Endothelial cell of umbilical vein (primary cell): ENCODE measurements around the gene SEC22A. TPM values are rescaled to one million over a fixed set of nuclear protein-coding genes. Genes with fewer than 3 reads are reported as not detected.

Experiments
- BruUV-seq: library from RNA; stranded (reverse); fragments of 400-500 nt; replicated peaks from 2 replicates; lab custom pipeline; 2021; lab: Mats Ljungman, UMichigan
- CTCF ChIA-PET: fragments of 300-600, 350-600 bp; sonication (Branson Sonifier 250); formaldehyde crosslinking; loops from one replicate; lab custom pipeline; 2021; ENCODE audit warnings: antibody characterized with exemption, inconsistent platforms; lab: Charles Lee
- POLR2A ChIA-PET: fragments of 300-600, 350-600 bp; sonication (Branson Sonifier 250); formaldehyde crosslinking; loops from one replicate; lab custom pipeline; 2021; ENCODE audit warnings: antibody characterized with exemption, inconsistent platforms; lab: Charles Lee
- DNase-seq: peaks from one replicate; pipeline ENCODE4 v3.0.0-alpha.2; 2011; ENCODE audit warnings: low read depth, low spot score
- FAIRE-seq: peaks from 2 replicates; lab custom pipeline; 2011; peaks lifted over from hg19 to GRCh38; lab: Jason Lieb, UNC
- H2AFZ ChIP-seq: 2 replicates; pipeline ENCODE4 v1.6.0; 2012; ENCODE audit warnings: low read depth, low read length, control low read depth, inconsistent platforms
- H3K27ac ChIP-seq: 2 replicates; pipeline ENCODE4 v1.5.1; 2011; ENCODE audit warnings: low read depth, mild to moderate bottlenecking, control low read depth, low read length, moderate library complexity; ENCODE audit not compliant: insufficient read depth
- H3K27me3 ChIP-seq, 2 experiments: 2 replicates each; pipeline versions ENCODE4 v1.6.0 to v1.6.1; 2011; ENCODE audit warnings: low read length in 2 of 2, mixed read lengths in 1 of 2; ENCODE audit not compliant: control insufficient read depth in 2 of 2, insufficient read depth in 2 of 2
- H3K36me3 ChIP-seq, 2 experiments: 2 replicates in 1 of 2; 3 replicates in 1 of 2; pipeline ENCODE4 v1.5.1; 2011; ENCODE audit warnings: low read length in 2 of 2, mild to moderate bottlenecking in 1 of 2, moderate library complexity in 1 of 2; ENCODE audit not compliant: control insufficient read depth in 2 of 2, insufficient read depth in 2 of 2; ENCODE audit errors: extremely low read depth in 1 of 2
- H3K4me1 ChIP-seq: 3 replicates; pipeline ENCODE4 v1.5.1; 2011; ENCODE audit warnings: mild to moderate bottlenecking, low read length; ENCODE audit not compliant: control insufficient read depth, insufficient read depth; ENCODE audit errors: extremely low read depth
- H3K4me2 ChIP-seq: 2 replicates; pipeline ENCODE4 v1.6.1; 2011; ENCODE audit warnings: low read length, control low read depth, mixed read lengths; ENCODE audit not compliant: insufficient read depth
- H3K4me3 ChIP-seq, 3 experiments: fragments of 200-600 bp in 1 of 3; sonication (generic), shearing (Covaris generic) in 1 of 3; replicated peaks in 1 of 3; 2 replicates each; pipeline ENCODE4 v1.5.1; 2011 to 2016; ENCODE audit warnings: control low read depth in 3 of 3, low read length in 3 of 3, mild to moderate bottlenecking in 2 of 3, inconsistent platforms in 1 of 3, low read depth in 1 of 3, moderate library complexity in 1 of 3; ENCODE audit not compliant: insufficient read depth in 1 of 3
- H3K79me2 ChIP-seq: 2 replicates; pipeline ENCODE4 v1.6.0; 2012; ENCODE audit warnings: low read length, inconsistent platforms; ENCODE audit not compliant: control insufficient read depth, insufficient read depth
- H3K9ac ChIP-seq: replicated peaks from 2 replicates; pipeline ENCODE3; 2011; ENCODE audit warnings: low read length, control low read depth; ENCODE audit not compliant: insufficient read depth; ENCODE audit errors: extremely low read depth
- H3K9me1 ChIP-seq: replicated peaks from 3 replicates; pipeline ENCODE4 v1.6.0; 2011; ENCODE audit warnings: mild to moderate bottlenecking, low read length; ENCODE audit not compliant: control insufficient read depth, insufficient read depth; ENCODE audit errors: extremely low read depth
- H3K9me3 ChIP-seq: replicated peaks from 2 replicates; pipeline ENCODE4 v1.5.1; 2012; ENCODE audit warnings: low read length, inconsistent platforms; ENCODE audit not compliant: control insufficient read depth, insufficient read depth
- H4K20me1 ChIP-seq: replicated peaks from 2 replicates; pipeline ENCODE3; 2011; ENCODE audit warnings: mild to moderate bottlenecking, low read length; ENCODE audit not compliant: control insufficient read depth, insufficient read depth; ENCODE audit errors: extremely low read depth
- EZH2 ChIP-seq: IDR thresholded peaks from 2 replicates; pipeline ENCODE4 v1.6.1; 2012; ENCODE audit warnings: borderline replicate concordance, low read depth, mild to moderate bottlenecking, moderate library complexity, low read length, inconsistent platforms; ENCODE audit not compliant: severe bottlenecking
- FOS ChIP-seq: IDR thresholded peaks from 2 replicates; pipeline ENCODE4 v1.6.1; 2011; ENCODE audit warnings: mild to moderate bottlenecking, low read length, moderate library complexity, borderline replicate concordance; ENCODE audit not compliant: insufficient read depth
- GATA2 ChIP-seq: IDR thresholded peaks from 2 replicates; pipeline ENCODE4 v1.7.0; 2011; ENCODE audit warnings: low read depth, mild to moderate bottlenecking, moderate library complexity, mixed read lengths, low read length; ENCODE audit not compliant: insufficient read length, insufficient read depth
- JUN ChIP-seq: IDR thresholded peaks from 2 replicates; pipeline ENCODE4 v1.6.1; 2011; ENCODE audit warnings: borderline replicate concordance, low read depth; ENCODE audit not compliant: insufficient read length, insufficient read depth
- MYC ChIP-seq: IDR thresholded peaks from one replicate; pipeline ENCODE4 v1.6.1; 2011; ENCODE audit warnings: mild to moderate bottlenecking, low read depth, low read length
- POLR2A ChIP-seq: IDR thresholded peaks from 2 replicates; pipeline ENCODE4 v1.6.1; 2012; ENCODE audit warnings: low read depth, mild to moderate bottlenecking, control low read depth, low read length
- POLR2AphosphoS5 ChIP-seq: IDR thresholded peaks from 2 replicates; pipeline ENCODE4 v1.6.1; 2012; ENCODE audit warnings: low read depth, mild to moderate bottlenecking, control low read depth, low read length, moderate library complexity; ENCODE audit not compliant: insufficient read depth
- dilution Hi-C: fragments of 300-500 bp; cut with MboI; formaldehyde crosslinking; loops from one replicate; pipeline ENCODE4 v1.15.0; 2019; ENCODE audit warnings: low sequenced_read_pairs; ENCODE audit not compliant: extremely low pct_ligation_motif_present
- intact Hi-C: fragments of 100-400 bp; cut with micrococcal nuclease; formaldehyde crosslinking; loops from one replicate; pipeline ENCODE4 v1.10.0; 2022
- polyA plus RNA-seq, 4 experiments: library from polyadenylated mRNA; depleted of rRNA in 3 of 4; stranded (reverse) in 3 of 4; unstranded in 1 of 4; fragments of >200 nt; gene quantifications; 2 replicates each; pipeline versions ENCODE4 v1.2.1 to v1.2.3, GENCODE V29; 2011 to 2012; ENCODE audit warnings: missing spikeins in 1 of 4
- total RNA-seq: library from RNA; stranded (reverse); gene quantifications from 2 replicates; pipeline ENCODE4 v1.2.3, GENCODE V29; 2021
- TF ChIP-seq, protein P1 (sequence below): IDR thresholded peaks from 2 replicates; pipeline ENCODE4 v1.6.1; 2011; ENCODE audit not compliant: insufficient read depth, insufficient read length
- TF ChIP-seq, protein P2 (sequence below), 2 donors: IDR thresholded peaks; 1 replicate in 1 of 2; 2 replicates in 1 of 2; pipeline ENCODE4 v1.5.1; 2011; ENCODE audit warnings: low read length in 2 of 2, mild to moderate bottlenecking in 2 of 2, moderate library complexity in 2 of 2, control low read depth in 1 of 2, inconsistent platforms in 1 of 2, low read depth in 1 of 2; ENCODE audit not compliant: insufficient read depth in 1 of 2; ENCODE audit errors: extremely low read depth in 1 of 2

Gene SEC22A
- total and polyA plus RNA-seq, 2 donors (not counting 3 experiments of a cell fraction or from before 2014, with no cell fraction given): 20.1 to 26.8 TPM

DNA sequence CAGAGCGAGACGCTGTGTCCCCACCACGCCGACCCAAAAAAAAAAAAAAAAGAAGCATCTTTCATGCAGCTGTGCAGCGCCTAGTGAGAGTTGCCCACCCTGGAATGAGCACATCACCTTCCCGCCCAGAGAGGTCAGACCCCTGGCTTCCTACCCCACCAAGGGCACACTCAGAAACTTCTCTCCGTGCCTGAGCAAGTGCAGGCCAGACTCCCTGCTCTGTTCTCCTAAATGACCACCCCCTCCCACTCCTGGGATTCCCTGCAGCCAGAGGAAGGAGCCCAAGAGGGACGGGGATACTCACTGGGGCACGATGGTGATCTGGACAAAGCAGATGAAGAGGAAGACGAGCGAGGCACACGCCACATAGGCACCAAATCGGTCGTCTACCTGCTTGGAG lies 116.0 kb downstream of the SEC22A start:
- no peak overlapping the region for H2AFZ ChIP-seq
- no peaks in the 10 kb centered on the region for H3K9me1 ChIP-seq
- H4K20me1 ChIP-seq: no peaks in the 10 kb centered on the region
- H3K9me3 ChIP-seq: no peaks in the 10 kb centered on the region
- no peak overlapping the region for H3K4me2 ChIP-seq
- FAIRE-seq: no peak
- no peaks in the 10 kb centered on the region for H3K79me2 ChIP-seq
- intact Hi-C loops: no loop called here
- POLR2A ChIA-PET: no interaction called here
- no TSS peak for BruUV-seq
- no peak for DNase-seq
- H3K4me3 ChIP-seq: no peak overlapping the region
- dilution Hi-C loops: no loop called here
- CTCF ChIA-PET: no interaction called here
- no peak for TF ChIP-seq GATA2
- TF ChIP-seq, protein P1, sequence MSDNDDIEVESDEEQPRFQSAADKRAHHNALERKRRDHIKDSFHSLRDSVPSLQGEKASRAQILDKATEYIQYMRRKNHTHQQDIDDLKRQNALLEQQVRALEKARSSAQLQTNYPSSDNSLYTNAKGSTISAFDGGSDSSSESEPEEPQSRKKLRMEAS: no peak
- no peak for TF ChIP-seq POLR2A
- no peak for TF ChIP-seq POLR2AphosphoS5
- TF ChIP-seq MYC: no peak
- TF ChIP-seq JUN: no peak
- no peak for TF ChIP-seq FOS
- TF ChIP-seq, protein P2, sequence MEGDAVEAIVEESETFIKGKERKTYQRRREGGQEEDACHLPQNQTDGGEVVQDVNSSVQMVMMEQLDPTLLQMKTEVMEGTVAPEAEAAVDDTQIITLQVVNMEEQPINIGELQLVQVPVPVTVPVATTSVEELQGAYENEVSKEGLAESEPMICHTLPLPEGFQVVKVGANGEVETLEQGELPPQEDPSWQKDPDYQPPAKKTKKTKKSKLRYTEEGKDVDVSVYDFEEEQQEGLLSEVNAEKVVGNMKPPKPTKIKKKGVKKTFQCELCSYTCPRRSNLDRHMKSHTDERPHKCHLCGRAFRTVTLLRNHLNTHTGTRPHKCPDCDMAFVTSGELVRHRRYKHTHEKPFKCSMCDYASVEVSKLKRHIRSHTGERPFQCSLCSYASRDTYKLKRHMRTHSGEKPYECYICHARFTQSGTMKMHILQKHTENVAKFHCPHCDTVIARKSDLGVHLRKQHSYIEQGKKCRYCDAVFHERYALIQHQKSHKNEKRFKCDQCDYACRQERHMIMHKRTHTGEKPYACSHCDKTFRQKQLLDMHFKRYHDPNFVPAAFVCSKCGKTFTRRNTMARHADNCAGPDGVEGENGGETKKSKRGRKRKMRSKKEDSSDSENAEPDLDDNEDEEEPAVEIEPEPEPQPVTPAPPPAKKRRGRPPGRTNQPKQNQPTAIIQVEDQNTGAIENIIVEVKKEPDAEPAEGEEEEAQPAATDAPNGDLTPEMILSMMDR (IDR thresholded peaks at IDR 0.05; ENCODE audit: extremely low read depth in 1 of 2, insufficient read depth in 1 of 2, low read depth in 1 of 2, low read length in 2 of 2): no peak
- TF ChIP-seq EZH2: no peak
- peaks cover 5 to 10% of the 10 kb centered on the region in 2 experiments for H3K27me3 ChIP-seq
- no peaks in the 10 kb centered on the region for H3K36me3 ChIP-seq
- no peak overlapping the region for H3K9ac ChIP-seq
- no peak overlapping the region for H3K27ac ChIP-seq
- H3K4me1 ChIP-seq: no peaks in the 10 kb centered on the region
